ENCODE results near the gene IP6K1.
A peak's percentile ranks its signal among the peaks of the same experiment; 100 is the strongest.
"Not testable (repeated sequence)": the region's sequence is repeated elsewhere in the genome, so short reads cannot be mapped to it uniquely, and the experiment has no call there.

The IP6K1 gene

DNA sequence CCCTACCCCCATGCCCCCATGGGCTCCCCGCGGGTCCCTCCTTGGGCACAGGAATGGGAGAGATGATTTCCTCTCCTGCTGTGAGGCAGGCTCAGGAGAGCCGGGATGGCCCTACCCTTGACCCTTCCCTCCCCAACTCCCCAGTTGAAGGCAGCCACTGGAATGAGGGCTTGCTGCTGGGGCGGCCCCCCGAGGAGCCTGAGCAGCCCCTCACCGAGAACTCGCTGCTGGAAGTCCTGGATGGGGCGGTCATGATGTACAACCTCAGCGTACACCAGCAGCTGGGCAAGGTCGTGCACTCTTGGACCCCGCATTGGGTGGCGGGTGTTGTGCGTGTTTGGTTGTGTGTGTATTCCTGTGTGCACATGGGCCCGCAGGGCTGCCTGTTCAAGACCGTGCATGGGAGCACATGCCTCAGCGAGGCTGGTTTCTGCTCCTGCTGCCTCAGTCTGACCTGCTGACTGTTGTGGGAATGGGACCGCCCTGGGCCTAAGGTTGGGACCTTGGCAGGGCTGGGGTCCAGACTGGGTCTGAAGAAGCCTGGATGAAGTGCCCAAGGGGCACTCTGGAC, 80.9 kb downstream of the IP6K1 start:
- DNase-seq = no peak

DNA sequence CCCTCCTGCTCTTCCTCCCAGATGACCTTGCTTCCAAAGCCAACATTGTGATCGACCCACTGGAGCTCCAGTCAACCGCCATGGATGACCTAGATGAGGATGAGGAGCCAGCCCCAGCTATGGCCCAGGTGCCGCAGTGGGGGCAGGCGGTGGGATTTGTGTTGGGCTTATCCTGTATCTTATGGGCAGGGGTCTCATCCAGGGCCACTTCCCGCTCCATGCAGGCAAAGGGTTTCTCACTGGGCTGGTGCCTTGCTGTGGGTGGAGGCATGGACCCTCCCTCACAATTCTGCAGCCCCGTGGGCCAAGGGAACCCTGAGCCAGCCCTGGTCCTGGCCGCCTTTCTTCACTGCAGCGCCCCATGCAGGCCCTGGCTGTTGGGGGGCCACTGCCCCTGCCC, 81.7 kb downstream of the IP6K1 start:
- DNase-seq = no peak

DNA sequence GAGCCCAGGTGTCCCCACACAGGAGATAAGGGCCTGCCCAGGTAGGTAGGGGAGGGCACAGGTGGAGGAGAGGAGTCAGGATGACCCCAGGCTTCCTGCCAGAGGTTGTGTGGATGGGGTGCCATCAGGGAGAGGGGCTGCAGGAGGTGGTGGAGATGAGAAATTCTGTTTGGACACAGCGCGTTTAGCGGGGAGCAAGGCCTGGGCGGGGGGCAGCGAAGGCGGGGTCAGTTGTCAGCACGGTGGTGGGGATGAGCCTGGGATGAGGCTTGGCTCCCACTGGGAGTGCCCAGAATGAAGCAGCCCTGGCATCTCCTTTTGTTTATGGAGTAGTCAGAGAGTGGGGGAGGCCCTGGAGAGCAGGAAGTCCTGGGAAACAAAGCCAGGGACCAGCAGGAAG, 82.4 kb downstream of the IP6K1 start:
- DNase-seq = no peak

DNA sequence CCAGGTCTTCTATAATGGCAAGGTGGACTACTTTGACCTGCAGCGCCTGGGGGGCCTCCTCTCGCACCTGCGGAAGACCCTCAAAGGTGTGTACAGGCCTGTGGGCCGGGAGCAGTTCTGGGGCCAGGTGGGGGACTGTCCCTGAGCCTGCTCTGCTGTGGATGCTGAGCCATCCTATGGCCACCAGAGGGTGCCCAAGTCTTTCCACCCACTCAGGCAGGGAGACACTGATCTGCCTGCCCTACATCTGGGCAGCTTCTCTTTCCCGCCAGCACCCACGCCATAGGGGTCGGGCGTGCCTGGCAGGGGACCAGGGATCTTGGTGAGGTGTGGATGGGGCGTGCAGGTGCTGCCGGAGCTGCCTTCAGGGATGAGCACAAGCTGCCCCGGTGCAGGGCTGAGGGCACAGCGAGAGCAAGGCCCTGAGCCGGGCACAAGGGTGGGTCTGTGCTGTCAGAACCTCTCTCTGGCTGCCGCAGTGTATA, 82.9 kb downstream of the IP6K1 start:
- peak; percentile 78 for DNase-seq

DNA sequence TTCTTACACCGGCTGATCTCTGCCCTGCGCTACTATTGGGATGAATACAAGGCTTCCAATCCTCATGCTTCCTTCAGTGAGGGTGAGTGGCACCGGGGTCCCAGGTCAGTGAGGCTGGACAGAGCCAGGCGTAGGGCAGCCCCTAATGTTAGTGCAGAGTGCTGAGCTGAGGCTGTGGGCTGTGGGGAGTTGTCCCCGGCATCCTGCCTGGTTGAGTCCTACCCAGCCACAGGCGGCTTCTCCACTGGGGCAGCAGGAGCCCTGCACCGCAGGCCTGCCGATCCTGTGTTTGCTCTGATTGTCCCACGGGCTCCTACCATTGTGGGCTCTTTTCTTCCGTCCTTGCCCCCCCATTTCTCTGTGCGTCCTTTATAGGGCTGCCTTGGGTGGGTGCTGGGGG, 83.7 kb downstream of the IP6K1 start:
- no peak for DNase-seq

DNA sequence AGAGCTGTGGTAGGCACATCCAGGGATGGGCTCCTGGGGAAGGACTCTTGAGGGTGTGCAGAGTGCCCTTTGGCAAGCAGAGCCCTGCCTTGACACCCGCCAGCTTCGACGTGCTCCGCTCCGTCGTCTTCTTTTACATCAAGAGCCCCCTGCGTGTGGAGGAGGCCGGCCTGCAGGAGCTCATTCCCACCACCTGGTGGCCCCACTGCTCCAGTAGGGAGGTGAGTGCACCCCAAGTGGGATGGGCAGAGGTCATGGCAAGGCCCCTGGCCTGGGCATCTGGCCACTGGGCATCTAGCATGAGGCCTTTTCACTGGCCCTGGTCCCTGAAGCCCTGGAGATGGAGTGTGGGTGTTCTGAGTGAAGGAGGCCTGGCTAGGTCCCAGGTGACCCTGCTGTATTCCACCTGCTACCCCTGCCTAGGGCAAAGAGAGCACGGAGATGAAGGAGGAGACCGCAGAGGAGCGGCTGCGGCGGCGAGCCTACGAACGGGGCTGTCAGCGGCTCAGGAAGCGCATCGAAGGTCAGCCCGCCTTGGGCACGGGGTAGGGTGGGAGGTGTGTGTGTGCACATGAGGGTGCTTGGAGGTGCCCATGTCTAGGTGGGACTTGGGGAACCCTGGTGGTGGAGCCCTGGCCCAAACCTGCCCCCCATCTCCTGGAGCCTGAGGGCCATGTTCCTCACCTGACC, 84.8 kb downstream of the IP6K1 start:
- DNase-seq = no peak

DNA sequence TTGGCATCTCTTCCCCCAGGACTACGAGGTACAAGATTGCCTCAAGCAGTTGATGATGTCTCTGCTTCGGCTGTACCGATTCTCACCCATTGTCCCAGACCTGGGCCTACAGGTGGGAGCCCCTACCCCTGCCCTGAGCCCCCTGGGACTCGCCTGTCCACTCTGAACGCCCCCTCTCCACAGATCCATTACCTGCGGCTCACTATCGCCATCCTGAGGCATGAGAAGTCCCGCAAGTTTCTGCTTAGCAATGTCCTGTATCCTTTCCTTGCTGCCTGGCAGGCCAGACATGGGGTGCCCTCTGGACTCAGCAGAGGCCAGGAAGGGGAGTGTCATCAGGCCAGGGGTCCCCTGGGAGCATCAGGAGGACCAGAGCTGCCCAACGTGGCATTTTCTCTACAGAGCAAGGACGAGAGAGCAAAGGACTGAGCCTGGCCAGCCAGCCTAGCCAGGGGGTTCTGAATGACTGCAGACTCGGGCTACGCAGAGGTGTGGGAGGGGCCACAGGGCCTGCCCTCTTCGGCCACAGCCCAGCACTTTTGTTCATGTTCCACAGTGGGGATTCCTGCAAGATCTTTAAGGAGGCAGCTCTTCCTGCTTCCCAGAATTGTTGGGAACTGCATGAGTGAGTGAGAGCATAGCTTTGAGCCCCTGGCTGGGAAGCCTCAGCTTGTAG, 85.8 kb downstream of the IP6K1 start:
- DNase-seq = no peak

DNA sequence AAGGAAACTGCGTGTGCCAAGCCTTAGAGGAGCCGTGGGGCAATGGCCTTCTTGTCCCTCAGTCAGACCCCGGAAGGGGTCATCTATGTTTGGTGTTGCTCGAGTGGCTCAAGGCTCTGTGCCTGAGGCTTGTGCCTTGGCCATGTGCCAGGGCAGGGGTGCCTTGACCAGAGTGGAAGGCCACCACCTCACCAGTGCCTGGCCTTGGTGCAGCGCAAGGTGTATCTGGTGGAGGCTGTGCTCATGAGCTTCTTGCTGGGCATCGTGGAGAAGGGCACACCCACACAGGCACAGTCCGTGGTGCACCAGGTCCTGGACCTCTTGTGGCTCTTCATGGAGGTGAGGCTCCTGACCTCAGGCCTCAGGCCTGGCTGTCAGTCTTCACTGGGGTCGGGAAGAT, 86.3 kb downstream of the IP6K1 start:
- no peak for DNase-seq

DNA sequence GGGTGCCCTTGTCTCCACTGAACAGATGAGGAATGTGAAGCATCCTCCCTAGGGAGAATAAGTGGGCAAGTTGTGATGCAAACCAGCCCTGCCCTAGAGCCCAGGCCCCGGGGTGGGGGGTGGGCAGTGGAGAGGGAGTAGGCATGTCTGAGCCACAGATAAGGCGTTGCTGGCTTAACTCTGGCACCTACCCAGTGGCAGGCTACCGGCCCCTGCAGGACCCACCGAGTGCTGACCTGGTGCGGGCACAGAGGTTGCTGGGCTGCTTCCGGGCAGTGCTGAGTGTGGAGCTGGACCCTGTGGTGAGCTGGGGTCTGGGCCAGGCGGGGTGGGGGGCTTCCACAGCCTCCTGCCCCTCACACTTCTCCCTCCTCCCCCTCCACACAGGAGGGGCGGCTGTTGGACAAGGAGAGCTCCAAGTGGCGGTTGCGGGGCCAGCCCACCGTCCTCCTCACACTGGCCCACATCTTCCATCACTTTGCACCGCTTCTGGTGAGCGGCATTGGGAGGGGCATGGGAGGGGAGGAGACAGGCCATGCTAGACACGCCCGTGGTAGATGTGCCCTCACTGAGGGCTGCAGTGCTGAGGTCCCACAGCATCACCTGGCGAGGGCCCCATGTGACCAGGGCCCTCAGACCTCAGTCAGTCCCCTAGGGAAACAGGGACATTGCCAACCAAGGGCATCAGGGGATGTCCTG, 86.9 kb downstream of the IP6K1 start:
- DNase-seq = no peak

DNA sequence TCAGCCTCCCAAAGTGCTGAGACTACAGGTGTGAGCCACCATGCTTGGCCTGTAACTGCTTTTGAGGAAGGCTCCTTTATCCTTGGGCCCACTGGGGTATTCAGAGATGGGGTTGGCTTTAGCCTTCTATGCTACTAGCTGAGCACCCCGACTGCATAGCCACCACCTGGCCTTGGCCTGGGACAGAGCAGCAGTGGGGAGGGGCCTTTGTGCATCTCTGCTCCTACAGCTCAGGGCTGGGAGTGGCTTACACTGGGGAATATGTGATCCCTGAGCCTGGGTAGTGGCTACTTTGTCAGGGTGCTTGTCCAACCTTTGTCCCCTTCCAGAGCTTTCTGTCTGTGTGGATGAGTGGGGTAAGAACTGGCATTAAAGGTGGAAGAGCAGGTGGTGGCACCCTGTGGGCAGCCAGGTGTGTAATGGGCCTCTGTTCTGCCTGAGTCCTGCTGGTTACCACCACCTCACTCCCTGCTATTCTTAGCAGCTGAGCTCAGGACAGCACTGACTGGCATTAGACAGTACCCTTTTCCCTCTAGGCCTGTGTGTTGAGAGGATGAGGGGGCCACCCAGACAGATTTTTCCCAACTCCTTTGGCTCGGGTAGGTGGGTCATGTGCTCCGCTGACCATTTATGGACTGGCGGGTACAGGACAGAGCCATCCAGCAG, 90.9 kb downstream of the IP6K1 start:
- not testable (repeated sequence) for DNase-seq

DNA sequence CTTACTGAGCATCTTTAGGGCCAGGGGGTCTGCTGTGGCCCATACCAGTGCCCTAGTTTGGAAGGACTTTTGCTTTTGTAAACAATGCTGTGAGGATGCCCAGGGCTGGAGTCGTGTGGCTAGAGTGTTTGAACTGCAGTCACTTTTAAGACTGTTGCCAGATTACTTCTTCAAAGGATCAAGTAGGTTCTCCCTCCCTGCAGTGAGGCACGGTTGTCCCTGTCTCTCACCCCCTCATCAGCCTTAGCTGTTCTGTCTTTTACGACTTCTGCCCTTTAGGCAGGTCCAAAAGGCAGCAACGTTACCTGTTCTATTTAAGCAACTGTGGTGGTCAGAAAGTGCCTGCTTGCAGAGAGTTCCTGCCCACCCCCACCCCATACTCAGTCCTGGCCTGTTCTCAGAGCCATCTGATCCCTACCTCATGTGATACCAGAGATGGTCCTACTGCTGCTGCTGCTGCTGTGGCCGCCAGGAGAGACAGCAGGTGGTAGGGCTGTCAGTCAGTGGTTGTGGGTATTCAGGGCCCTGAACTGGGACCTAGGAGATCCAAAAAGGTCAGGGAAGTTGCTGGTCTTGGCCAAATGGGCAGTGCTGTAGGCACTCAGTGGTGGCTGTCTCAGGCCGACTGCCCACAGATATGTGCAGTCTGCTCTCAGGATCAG, 91.8 kb downstream of the IP6K1 start:
- DNase-seq = not testable (repeated sequence)

DNA sequence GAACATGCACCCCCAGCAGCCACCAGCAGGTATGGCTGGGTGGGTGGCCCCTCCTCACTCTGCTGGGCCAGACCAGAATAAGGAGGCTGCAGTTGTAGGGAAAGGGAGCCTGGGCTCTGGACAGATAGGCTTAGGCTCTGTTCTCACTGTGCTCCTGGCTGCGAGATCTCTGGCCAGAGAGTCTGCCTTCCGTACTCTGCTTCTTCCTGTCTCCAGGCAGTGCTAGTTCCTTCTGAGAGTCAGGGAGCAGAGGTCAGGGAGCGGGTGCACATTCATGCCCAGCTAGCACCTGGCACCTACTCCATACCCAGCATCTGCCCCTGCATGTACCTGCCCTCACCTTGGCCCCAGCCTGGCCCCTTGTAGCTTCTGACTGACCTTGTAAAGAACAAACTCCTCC, 94.9 kb downstream of the IP6K1 start:
- not testable (repeated sequence) for DNase-seq

DNA sequence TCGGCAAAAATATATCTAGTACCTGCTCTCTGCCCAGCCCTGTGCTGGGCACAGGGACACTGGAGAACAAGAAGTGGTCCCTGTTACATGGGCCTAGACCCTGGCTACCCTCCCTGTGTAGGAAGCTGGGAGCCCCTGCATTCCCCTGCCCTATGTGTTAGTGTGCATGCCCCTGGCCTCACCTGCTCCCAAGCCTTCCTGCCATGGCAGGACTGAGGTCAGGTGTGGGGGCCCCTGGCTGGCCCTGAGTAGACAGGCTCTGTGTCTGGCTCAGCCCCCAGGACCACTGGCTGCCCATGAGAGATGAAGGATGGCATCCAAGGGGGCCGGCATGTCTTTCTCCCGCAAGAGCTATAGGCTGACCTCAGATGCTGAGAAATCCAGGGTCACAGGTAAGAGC, 95.5 kb downstream of the IP6K1 start:
- DNase-seq = not testable (repeated sequence)

DNA sequence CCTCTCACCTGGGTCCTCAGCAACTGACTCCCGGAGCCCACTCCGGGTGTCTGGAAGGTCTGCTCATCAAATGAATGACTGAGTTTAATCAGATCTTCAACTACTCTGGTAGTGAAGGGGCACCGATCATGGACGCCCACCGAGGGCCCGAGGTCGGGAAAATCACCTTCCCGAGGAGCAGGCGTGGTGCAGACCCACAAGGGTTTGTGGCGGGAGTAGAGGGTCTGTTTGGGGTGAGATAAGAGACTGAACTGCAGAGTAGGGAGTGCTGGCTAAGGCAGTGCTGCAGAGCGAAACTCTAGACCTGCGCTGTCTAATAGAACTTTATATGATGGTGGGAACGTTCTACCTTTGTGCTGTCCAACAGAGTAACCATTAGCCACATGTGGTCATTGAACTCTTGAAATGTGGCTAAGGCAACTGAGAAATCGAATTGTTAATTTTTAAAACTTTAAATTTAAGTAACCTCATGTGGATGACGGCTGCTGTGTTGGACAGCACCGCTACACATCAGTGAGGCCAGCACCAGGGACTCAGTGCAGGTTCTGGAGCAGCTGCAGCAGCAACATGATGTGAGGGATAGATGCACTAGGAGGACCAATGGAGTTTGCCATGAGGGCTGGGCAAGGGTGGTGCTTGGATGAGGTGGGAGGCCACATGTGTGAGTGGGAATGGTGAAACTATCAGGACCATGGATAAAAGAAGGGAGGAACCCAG, 96.3 kb downstream of the IP6K1 start:
- not testable (repeated sequence) for DNase-seq

DNA sequence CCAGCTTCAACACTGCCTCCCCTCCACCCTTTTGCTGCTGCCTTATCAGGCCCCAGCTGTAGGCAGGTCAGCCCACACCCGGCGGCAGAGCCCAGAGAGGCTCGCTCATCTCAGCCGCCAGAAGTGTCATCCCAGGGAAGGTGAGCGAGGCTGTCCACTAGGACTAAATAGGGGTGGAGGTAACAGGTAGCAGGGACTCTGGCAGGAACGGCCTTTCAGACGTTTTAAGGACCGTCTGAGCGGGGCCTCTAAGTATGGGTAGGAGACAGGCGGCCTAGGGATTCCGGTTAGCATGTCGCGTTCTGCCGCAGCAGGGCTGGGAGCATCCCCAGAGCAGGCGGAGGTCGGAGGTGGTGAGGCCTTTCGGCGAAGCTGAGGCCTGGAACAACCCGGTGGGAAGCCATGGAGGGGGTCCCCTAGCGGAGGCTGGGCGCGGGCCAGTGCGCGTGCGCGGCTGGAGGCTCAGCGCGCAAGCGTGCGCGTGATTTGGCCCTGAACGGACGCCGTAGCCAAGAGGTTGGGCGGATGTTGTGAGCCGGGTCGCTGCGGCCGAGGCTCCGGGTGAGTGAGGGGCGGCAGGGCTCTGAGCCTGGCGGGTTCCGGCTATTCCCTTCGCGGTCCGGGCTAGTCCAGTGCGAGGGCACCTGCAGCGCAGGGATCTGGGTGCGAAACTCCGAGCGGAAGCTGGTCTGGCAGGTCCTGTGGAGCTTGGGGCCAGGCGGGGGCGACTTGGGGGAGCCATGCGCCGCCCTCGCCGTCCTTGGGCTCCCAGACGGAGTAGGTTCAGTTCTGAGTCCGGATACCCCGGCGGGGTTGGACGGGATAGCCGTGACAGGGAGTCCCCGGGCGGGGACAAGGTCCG, 97.1 kb downstream of the IP6K1 start, which contains the start of the genes MST1 and RNF123:
Gene MST1, minus strand, starts transcription at position 429 of the 862 bp plus-strand sequence. CDS start 783 bp downstream, outside the sequence.
Gene RNF123, plus strand, starts transcription at position 512 of the 862 bp plus-strand sequence. CDS start 1,609 bp downstream, outside the sequence.
- DNase-seq = peak; percentile 94

DNA sequence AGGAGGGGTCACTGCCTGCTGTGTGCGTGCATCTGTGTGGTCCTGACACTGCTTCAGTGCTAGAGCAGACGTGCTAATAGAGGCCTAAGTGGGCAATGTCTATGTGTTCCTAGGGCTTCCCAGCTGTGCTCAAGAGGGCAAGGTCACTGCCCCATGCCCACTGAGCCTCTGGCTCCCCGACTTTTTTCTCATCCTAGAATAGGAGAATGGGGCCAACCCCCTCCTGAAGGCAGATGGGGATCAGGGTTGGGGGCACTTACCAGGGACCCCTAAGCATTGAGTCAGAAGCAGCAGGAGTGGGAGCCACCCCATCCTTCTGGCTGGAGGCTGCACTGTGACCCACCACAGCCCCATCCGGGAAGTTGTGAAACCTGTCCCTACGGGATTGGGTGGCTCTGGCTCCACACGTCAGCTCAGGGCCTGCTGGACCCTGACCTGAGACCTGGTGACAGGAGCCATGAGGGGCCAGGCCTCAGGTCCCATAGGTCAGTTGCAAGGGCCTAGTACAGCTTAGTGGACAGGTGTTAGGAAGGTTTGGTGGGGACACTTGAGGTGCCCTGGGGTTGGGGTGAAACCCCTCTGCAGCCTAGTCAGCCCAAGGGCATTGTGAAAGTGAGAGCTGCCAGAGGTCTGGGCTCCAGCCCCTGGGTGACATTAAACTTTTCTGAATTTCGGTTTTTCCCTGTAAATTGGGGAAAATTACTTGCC, 97.8 kb downstream of the IP6K1 start:
- DNase-seq = not testable (repeated sequence)

DNA sequence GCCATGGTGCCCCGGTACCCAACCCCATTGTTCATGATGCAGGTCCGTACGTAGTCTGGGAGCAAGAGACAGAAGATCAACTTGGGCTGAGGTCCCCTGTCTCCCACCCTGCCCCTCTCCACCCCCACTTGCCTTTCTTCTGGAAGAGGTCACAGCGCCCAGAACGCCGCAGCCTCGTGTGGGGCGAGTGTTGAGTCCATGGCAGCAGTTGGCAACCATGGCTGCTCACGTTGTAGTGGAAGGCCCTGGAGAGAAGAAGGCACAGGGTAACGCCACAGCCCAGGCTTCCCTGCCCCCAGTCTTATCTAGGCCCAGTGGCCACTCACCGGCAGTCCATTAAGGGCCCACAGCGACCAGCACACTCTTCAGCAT, 98.9 kb downstream of the IP6K1 start:
- DNase-seq = not testable (repeated sequence)

DNA sequence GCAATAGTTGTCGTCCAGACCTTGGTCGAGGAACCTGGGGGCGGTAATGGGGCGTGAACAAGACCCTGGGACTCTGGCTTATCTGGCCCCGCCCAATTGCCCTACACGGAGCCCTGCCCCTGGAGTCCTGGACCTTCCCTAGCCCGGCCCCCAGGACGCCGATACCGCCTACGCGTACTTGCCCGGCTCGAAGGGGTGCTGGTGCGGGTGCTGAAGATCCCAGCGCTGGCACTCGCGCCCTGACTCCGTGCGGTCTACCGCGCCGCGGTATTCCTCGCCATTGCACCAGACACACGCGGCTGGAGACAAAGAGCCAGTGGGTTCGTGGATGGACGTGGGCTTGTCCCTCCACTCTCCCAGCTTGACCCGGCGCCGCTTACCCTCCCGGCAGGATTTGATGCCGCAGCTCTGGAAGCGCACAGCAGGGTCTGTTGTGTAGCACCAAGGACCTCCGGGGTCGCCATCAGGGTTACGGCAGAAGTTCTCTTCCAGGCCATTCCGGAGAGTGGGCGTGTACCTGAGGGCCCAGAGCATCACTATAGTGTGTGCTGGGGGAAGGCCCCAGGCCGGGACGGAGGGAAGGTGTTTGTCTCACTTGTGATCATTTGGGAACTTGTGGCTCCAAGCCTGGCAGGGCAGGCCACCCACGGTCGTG, 99.4 kb downstream of the IP6K1 start:
- peak; percentile 49 for DNase-seq

DNA sequence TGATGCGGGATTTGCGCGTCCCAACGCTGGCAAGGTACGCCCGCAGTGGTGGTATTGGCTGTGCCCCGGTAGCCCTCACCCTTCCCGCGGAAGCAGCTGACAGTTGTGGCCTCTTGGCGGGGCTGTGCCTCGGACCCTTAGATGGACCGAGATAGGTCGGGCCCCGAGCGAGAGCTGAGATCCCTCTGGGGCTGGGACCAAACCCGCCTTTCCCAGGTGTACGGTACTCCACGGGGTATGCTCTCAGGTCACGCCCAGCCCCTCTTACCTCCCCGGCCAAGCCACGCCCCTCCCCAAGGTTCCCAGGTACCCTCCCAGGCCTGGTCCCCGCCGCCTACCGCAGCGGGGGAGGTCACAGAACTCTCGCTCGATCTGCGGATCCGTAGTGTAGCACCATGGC, 100.0 kb downstream of the IP6K1 start:
- peak; percentile 43 for DNase-seq

All from CD4-positive, alpha-beta T cell treated with Interleukin-10 for 1 hour (primary cell).